Effector memory CD8-positive, alpha-beta T cell (primary cell): ENCODE results near the gene LOX.

Experiments used
- ATAC-seq: fragments of 150-1000 bp; cut with Tn5 transposase; replicated peaks from 2 replicates; pipeline ENCODE4 v1.10.0; 2021; ENCODE audit warnings: mild to moderate bottlenecking, moderate library complexity
- DNase-seq, 3 experiments: peaks; one replicate each; pipeline ENCODE4 v3.0.0; 2021
- H3K27ac Mint-ChIP-seq, 2 donors: one replicate each; pipeline ENCODE4 v1.8.0; 2022; ENCODE audit warnings: mild to moderate bottlenecking in 2 of 2, mixed read lengths in 2 of 2, moderate library complexity in 2 of 2
- H3K27me3 Mint-ChIP-seq, 2 donors: one replicate each; pipeline ENCODE4 v1.8.0; 2022; ENCODE audit warnings: mixed read lengths in 2 of 2
- H3K36me3 Mint-ChIP-seq: one replicate; pipeline ENCODE4 v1.8.0; 2022; ENCODE audit warnings: mild to moderate bottlenecking, moderate library complexity, mixed read lengths; ENCODE audit not compliant: insufficient read depth
- H3K4me1 Mint-ChIP-seq, 2 donors: one replicate each; pipeline ENCODE4 v1.8.0; 2022; ENCODE audit warnings: low read depth in 2 of 2, mixed read lengths in 2 of 2
- H3K4me3 Mint-ChIP-seq, 2 donors: one replicate each; pipeline ENCODE4 v1.8.0; 2022; ENCODE audit warnings: mild to moderate bottlenecking in 2 of 2, mixed read lengths in 2 of 2, moderate library complexity in 2 of 2
- H3K9me3 Mint-ChIP-seq, 2 donors: one replicate each; pipeline ENCODE4 v1.8.0; 2022; ENCODE audit warnings: mixed read lengths in 2 of 2
- total RNA-seq, 9 experiments: gene quantifications; one replicate each; lab custom pipeline; 2026; lab: John Stamatoyannopoulos, UW

LOX gene
- total RNA-seq = 0 to 0.11 (median 0) reads per million in 9 experiments

- H3K4me3 Mint-ChIP-seq = peak within 1 kb of the TSS; percentile 45 to 74
- H3K4me1 Mint-ChIP-seq = peaks cover 10 to 12% of the 10 kb centered on the region in 2 donors
- no peak within 1 kb of the TSS for H3K27ac Mint-ChIP-seq
- peaks cover 53 to 59% of the 10 kb centered on the region in 2 donors for H3K27me3 Mint-ChIP-seq
- H3K9me3 Mint-ChIP-seq = no peaks in the 10 kb centered on the region
- ATAC-seq (no peak), DNase-seq (no peak)
- H3K36me3 Mint-ChIP-seq = no peaks in the 10 kb centered on the region
These were observed at the start of gene LOX for GRCh38 chr5:122078116-122079110. LOX (minus strand) TSS chr5:122078259; CDS start chr5:122077985, 274 bp downstream.

- Mint-ChIP-seq H3K27ac (no peak overlapping the region), H3K27me3 (no peaks in the 10 kb centered on the region), H3K9me3 (no peaks in the 10 kb centered on the region), H3K4me1 (no peaks in the 10 kb centered on the region), H3K4me3 (no peak overlapping the region), H3K36me3 (no peaks in the 10 kb centered on the region)
- ATAC-seq = no peak
- DNase-seq = no peak
These were observed 48.8 kb upstream of the LOX start for GRCh38 chr5:122126756-122127321.

- no peaks in the 10 kb centered on the region for H3K36me3 Mint-ChIP-seq
- ATAC-seq (no peak), DNase-seq (no peak)
- H3K27me3 Mint-ChIP-seq = peaks cover 0 to 2% of the 10 kb centered on the region in 2 donors
- H3K27ac Mint-ChIP-seq = no peak overlapping the region
- no peak overlapping the region for H3K4me3 Mint-ChIP-seq
- no peaks in the 10 kb centered on the region for H3K9me3 Mint-ChIP-seq
- no peaks in the 10 kb centered on the region for H3K4me1 Mint-ChIP-seq
These were observed 48.2 kb upstream of the LOX start for GRCh38 chr5:122126177-122126755.

GRCh38 chr5:122124766-122125165 lies 46.7 kb upstream of the LOX start:
- Mint-ChIP-seq H3K36me3 (no peaks in the 10 kb centered on the region), H3K9me3 (no peaks in the 10 kb centered on the region), H3K4me3 (no peak overlapping the region), H3K4me1 (no peaks in the 10 kb centered on the region), H3K27ac (no peak overlapping the region), H3K27me3 (peaks cover 0 to 6% of the 10 kb centered on the region in 2 donors)
- ATAC-seq (no peak), DNase-seq (no peak)

- H3K27ac Mint-ChIP-seq = no peak overlapping the region
- no peaks in the 10 kb centered on the region for H3K9me3 Mint-ChIP-seq
- peaks cover 0 to 6% of the 10 kb centered on the region in 2 donors for H3K27me3 Mint-ChIP-seq
- no peak overlapping the region for H3K4me3 Mint-ChIP-seq
- DNase-seq (no peak), ATAC-seq (no peak)
- no peaks in the 10 kb centered on the region for H3K4me1 Mint-ChIP-seq
- H3K36me3 Mint-ChIP-seq = no peaks in the 10 kb centered on the region
These were observed 43.7 kb upstream of the LOX start for GRCh38 chr5:122121479-122122465.

GRCh38 chr5:122120957-122121356 lies 42.9 kb upstream of the LOX start:
- Mint-ChIP-seq H3K27ac (no peak overlapping the region), H3K4me3 (no peak overlapping the region), H3K27me3 (peaks cover 0 to 6% of the 10 kb centered on the region in 2 donors), H3K4me1 (no peaks in the 10 kb centered on the region), H3K9me3 (no peaks in the 10 kb centered on the region), H3K36me3 (no peaks in the 10 kb centered on the region)
- no peak for ATAC-seq
- DNase-seq = no peak

- peaks cover 0 to 6% of the 10 kb centered on the region in 2 donors for H3K27me3 Mint-ChIP-seq
- ATAC-seq = no peak
- no peak for DNase-seq
- H3K27ac Mint-ChIP-seq = no peak overlapping the region
- no peaks in the 10 kb centered on the region for H3K36me3 Mint-ChIP-seq
- H3K9me3 Mint-ChIP-seq = no peaks in the 10 kb centered on the region
- H3K4me1 Mint-ChIP-seq = no peaks in the 10 kb centered on the region
- H3K4me3 Mint-ChIP-seq = no peak overlapping the region
These were observed 42.4 kb upstream of the LOX start for GRCh38 chr5:122120493-122120892.

- H3K27me3 Mint-ChIP-seq = peaks cover 0 to 6% of the 10 kb centered on the region in 2 donors
- no peak overlapping the region for H3K4me3 Mint-ChIP-seq
- DNase-seq (no peak), ATAC-seq (no peak)
- H3K4me1 Mint-ChIP-seq = no peaks in the 10 kb centered on the region
- no peaks in the 10 kb centered on the region for H3K36me3 Mint-ChIP-seq
- no peaks in the 10 kb centered on the region for H3K9me3 Mint-ChIP-seq
- H3K27ac Mint-ChIP-seq = no peak overlapping the region
These were observed 41.1 kb upstream of the LOX start for GRCh38 chr5:122119205-122119604.

GRCh38 chr5:122118356-122118948 lies 40.4 kb upstream of the LOX start:
- Mint-ChIP-seq H3K27me3 (peaks cover 0 to 6% of the 10 kb centered on the region in 2 donors), H3K36me3 (no peaks in the 10 kb centered on the region), H3K9me3 (no peaks in the 10 kb centered on the region), H3K4me3 (no peak overlapping the region), H3K27ac (no peak overlapping the region), H3K4me1 (no peaks in the 10 kb centered on the region)
- DNase-seq = no peak
- no peak for ATAC-seq

GRCh38 chr5:122114501-122114900 lies 36.4 kb upstream of the LOX start:
- Mint-ChIP-seq H3K27ac (no peak overlapping the region), H3K27me3 (no peaks in the 10 kb centered on the region), H3K4me1 (no peaks in the 10 kb centered on the region), H3K4me3 (no peak overlapping the region), H3K9me3 (no peaks in the 10 kb centered on the region), H3K36me3 (no peaks in the 10 kb centered on the region)
- no peak for ATAC-seq
- no peak for DNase-seq

GRCh38 chr5:122112733-122113558 lies 34.9 kb upstream of the LOX start:
- peaks cover 2 to 5% of the 10 kb centered on the region in 2 donors for H3K27me3 Mint-ChIP-seq
- ATAC-seq = no peak
- no peak for DNase-seq
- no peaks in the 10 kb centered on the region for H3K36me3 Mint-ChIP-seq
- no peak overlapping the region for H3K4me3 Mint-ChIP-seq
- H3K9me3 Mint-ChIP-seq = no peaks in the 10 kb centered on the region
- no peak overlapping the region for H3K27ac Mint-ChIP-seq
- H3K4me1 Mint-ChIP-seq = no peaks in the 10 kb centered on the region

- ATAC-seq = no peak
- no peaks in the 10 kb centered on the region for H3K4me1 Mint-ChIP-seq
- H3K27me3 Mint-ChIP-seq = peaks cover 5 to 9% of the 10 kb centered on the region in 2 donors
- no peak overlapping the region for H3K27ac Mint-ChIP-seq
- H3K36me3 Mint-ChIP-seq = no peaks in the 10 kb centered on the region
- H3K9me3 Mint-ChIP-seq = no peaks in the 10 kb centered on the region
- no peak for DNase-seq
- no peak overlapping the region for H3K4me3 Mint-ChIP-seq
These were observed 34.0 kb upstream of the LOX start for GRCh38 chr5:122112063-122112462.
